Measurements from ENCODE around the gene PRKRIP1.
"Not testable (repeated sequence)": the region's sequence is repeated elsewhere in the genome, so short reads cannot be mapped to it uniquely, and the experiment has no call there.

PRKRIP1 gene

DNA sequence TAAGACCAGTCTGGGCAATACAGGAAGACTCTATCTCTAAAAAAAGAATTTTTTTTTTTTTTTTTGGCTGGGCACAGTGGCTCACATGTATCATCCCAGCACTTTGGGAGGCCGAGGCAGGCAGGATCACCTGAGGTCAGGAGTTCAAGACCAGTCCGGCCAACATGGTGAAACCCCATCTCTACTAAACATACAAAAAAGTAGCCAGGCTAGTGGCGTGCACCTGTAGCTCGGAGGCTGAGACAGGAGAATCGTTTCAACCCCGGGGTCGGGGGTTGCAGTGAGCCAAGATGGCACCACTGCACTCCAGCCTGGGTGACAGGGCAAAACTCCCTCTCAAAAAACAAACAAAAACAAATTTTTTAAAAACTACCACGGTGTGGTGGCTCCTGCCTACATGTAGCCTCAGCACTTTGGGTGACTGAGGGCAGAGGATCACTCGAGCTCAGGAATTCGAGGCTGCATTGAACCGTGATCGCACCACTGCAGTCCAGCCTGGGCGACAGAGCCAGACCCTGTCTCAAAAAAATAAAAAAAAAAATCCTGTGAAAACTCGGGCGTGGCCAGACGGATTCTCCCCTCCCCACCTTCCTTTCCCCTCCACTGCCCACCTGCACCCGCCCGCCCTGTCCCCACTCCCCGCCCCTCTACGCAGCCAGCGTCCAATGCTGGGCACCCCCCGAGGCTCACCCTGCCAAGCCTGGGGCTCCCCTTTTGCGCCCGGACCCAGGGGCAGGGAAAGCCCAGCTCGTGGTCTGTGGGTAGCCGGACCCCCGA is 36.5 kb downstream of the PRKRIP1 start:
- DNase-seq = peak; percentile 55

DNA sequence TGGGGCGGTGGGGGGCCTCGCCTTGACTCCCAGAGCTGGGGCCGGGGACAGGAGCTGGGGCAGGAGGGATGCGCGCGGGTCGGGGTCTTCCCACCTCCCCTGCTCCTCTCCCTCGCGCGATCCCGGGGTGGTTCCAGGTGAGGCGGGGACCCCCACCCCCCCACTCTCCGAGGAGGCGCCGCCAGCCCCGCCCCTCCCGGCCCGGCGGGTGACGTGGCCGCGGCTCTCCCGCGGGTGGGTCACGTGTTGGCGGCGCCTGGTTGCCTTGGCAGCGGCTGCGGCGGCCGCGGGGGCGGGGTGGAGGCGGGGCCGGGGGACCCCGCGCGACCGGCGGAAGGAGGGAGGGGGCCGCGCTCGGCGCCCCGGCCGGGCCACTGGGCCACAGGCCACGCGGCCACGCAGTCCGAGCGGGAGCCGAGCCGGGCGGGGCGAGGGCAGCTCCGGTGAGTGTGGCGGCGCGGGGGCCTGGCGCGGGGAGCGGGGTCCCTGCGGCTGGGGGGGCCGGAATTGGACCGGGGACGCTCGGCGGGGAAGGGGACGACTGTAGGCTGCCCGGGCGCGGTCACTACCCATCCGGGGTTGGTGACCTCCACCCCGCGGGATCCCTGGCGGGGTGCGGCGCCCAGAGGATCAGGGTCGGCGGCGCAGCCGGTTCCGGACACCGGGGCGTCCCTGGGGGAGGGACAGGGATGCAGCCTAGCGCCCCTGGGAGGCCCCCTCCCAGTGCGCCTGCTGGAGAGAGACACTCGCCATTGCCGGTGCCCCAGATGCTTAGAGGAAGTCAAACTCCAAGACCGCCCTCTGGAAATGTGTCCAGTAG is 37.3 kb downstream of the PRKRIP1 start, which contains the start of gene ORAI2:
TSS of gene ORAI2 (plus strand) at position 357 of the 820 bp plus-strand sequence. CDS start 5,382 bp downstream, outside the sequence.
- DNase-seq = peak; percentile 79

DNA sequence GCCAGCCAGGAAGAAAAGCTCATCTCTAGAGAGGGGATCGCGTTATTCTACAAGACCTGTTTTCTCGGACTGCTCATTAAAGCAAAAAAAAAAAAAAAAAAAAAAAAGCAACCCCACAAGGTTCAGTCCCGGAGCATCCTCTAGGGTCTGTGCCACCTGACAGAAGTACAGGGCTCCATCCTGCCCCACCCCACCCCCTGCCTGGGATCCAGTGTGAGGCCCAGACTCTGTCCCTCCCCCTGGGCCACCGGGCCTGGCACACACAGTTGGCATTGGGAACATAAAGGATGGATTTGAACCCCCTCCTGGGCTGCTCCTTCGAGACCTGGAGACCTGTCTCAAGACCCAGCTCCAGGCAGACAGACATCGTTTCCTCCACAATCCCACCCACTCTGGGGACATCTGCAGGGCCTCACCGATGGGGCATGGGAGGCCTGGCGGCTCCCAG is 37.9 kb downstream of the PRKRIP1 start:
- DNase-seq = no peak

DNA sequence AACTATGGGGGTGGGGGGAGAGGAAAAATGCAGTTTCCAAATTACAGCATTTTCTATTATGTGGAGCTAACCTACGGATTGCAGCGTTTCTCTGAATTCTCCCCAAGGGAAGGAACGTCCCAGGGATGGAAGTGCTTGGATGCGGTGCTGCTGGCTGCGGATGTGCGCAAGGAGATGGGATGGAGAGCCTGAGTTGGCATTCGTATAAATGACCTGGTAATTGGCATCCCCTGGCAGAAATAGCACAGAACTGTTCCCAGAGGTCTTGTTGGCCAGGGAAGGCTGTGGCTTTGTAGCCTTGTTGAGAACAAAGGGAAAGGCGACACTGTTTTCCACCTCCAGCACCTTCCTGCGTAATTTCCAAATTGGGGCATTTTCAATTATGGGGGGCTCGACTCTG is 40.0 kb downstream of the PRKRIP1 start:
- DNase-seq = no peak

DNA sequence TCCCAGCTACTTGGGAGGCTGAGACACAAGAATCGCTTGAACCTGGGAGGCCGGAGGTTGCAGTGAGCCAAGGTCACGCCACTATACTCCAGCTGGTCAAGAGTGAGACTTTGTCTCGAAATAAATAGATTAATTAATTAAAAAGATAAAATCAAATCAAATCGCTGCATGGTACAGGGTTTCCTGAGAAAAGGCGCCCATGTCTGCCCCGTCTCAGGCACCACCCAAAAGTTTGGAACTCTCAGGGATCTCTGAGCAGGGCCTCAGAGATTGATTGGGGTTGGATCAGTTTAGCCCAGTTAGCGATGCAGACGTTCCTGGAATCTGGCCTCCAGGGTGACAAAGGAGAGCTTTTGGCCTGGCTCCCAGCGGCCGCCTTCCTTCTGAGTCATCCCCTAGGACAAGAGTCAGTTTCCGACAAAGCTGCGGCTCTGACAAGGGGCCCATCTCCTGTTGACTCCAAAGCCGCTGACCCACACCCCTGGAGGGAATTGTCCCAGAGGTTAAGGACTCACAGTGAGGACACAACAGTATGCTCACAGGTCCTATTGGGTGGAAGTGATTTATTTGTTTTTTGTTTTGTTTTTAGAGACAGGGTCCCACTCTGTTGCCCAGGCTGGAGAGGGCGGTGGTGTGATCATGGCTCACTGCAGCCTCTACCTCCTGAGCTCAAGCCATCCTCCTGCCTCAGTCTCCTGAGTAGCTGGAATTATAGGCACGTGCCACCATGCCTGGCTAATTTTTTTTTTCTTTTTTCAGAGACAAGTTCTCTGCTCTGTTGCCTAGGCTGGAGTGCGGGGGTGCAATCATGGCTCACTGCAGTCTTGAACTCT is 44.0 kb downstream of the PRKRIP1 start:
- DNase-seq = no peak

DNA sequence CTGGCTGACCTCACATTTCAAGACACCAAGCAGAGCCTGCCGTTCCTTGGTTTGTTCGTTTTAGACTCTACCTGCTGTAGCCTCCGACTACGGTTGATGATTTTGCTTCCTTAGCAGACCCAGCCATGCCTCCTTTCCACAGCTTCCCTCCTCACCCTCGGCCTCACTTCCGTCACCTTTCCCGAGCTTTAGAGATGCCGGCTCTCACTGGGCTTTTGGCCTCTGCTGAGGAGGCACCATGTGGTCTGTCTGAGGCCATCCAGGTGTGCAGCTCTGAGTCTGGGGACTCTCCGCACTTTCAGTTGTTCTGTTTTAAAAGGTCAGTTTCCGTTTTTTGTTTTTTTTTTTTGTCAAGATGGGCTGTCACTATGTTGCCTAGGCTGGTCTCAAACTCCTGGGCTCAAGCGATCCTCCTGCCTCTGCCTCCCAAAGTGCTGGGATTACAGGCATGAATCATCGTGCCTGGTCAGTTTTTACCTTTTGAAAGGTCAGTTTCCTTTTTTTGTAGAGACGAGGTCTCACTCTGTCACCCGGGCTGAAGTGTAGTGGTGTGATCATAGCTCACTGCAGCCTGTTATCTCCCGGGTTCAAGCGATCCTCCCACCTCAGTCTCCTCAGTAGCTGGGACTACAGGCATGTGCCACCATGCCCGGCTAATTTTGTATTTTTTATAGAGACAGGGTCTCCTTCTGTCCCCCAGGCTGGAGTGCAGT is 49.0 kb downstream of the PRKRIP1 start:
- DNase-seq = no peak

DNA sequence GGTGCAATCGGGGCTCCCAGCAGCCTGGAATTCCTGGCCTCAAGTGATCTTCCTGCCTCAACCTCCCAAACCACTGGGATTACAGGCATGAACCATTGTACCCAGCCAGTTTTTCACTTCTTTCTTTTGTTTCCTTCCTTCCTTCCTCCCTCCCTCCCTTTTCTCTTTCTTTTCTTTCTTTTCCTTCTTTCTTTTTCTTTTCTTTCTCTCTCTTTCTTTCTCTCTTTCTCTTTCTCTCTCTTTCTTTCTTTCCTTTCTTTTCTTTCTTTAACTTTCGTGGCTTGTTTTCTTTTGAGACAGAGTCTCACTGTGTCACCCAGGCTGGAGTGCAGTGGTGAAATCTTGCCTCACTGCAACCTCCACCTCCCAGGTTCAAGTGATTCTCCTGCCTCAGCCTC is 49.5 kb downstream of the PRKRIP1 start:
- no peak for DNase-seq

DNA sequence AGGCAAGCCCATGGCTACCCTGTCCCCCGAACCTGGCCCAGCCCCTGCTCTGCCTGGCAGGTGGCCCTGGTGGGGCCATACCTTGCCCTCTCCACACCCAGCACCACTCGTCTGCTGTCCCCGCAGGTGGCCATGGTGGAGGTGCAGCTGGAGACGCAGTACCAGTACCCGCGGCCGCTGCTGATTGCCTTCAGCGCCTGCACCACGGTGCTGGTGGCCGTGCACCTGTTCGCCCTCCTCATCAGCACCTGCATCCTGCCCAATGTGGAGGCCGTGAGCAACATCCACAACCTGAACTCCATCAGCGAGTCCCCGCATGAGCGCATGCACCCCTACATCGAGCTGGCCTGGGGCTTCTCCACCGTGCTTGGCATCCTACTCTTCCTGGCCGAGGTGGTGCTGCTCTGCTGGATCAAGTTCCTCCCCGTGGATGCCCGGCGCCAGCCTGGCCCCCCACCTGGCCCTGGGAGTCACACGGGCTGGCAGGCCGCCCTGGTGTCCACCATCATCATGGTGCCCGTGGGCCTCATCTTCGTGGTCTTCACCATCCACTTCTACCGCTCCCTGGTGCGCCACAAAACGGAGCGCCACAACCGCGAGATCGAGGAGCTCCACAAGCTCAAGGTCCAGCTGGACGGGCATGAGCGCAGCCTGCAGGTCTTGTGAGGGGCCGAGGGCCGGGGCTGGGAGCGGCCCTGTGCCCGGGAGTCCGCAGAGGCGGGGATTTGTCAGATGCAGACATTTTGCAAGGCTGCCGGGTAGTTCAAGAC is 50.4 kb downstream of the PRKRIP1 start:
- DNase-seq = no peak

DNA sequence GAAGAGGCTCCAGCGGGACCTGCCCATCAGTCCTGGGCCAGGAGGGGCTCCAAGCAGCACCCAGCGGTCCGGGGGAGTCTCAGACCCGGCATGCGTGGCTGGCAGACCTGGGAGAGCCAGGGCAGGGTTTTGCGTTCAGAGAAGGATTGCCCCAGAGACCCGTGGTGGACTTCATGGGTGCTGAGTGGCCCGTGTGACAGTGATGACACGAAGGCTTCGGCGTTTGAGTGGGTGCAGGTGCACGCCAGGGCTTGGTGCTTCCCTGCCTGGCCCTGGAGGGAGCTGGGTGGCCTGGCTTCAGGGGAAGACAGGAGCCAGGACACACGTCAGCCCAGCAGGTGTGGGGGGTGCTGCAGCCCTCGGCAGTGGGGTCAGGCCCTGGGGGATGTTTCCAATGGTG is 51.1 kb downstream of the PRKRIP1 start:
- DNase-seq = no peak

DNA sequence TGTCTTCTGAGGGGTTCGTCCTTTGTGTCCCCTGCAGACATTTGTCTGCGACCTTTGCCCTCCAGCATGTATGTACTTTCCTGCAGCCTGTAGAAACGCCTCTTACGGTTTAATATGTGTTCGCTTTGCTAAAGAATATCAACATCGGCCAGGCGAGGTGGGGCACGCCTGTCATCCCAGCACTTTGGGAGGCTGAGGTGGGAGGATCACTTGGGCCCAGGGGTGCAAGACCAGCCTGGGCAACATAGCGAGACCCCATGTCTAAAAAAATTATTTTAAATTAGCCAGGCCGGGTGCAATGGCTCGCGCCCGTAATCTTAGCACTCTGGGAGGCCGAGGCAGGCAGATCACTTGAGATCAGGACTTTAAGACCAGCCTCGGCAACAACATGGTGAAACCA is 53.0 kb downstream of the PRKRIP1 start:
- DNase-seq = no peak

DNA sequence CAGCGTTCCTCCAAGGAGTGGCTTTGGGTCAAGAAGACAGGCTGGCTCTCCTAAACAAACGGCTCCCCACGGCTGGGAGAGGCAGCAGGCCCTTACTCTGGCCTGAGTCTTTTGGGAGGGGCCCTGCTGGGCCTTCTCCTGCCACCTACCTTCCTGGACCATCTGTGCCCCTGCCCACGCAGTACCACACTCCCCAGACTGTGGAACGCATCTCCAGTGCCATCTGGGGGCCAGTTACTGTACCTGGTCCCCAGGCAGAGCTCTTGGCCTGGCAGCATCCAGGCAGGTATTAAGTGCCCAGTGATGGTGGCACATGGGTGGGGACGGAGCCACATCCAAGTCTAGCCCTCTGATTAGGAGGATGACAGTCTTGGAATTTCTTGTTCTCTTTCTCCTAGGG is 54.1 kb downstream of the PRKRIP1 start:
- DNase-seq = no peak

DNA sequence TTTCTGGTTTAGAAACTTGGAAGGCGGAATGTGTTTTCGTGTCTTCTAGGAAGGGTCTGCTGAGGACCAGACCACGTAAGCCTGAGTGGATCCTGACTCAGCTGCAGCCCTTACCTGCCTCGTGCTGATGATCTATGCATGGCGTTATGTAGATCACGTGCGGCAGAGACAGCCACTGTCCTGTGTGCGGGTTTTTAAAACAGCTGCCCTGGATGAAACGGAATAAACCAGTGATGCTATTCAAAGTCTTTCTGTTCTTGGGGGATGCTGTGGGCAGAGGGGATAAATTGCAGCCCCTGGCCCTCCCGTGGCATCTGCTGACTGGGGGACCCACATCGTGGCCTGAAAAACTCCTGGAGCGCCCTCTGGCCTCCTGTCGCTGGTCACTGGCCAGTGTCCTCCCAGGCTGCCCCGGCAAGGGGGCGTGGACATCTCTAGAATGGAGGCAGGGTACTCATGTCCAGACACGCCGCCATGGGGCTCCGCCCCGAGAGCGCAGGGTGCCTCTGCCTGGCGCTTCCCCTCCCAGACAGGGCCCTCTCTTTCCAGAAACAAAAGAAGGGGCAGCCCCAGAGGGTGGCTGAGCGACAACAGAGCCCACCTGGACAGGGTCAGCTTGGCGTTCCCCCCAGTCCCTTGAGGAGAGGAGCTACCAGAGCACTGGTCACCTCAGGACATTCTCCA is 55.4 kb downstream of the PRKRIP1 start:
- peak; percentile 96 for DNase-seq

DNA sequence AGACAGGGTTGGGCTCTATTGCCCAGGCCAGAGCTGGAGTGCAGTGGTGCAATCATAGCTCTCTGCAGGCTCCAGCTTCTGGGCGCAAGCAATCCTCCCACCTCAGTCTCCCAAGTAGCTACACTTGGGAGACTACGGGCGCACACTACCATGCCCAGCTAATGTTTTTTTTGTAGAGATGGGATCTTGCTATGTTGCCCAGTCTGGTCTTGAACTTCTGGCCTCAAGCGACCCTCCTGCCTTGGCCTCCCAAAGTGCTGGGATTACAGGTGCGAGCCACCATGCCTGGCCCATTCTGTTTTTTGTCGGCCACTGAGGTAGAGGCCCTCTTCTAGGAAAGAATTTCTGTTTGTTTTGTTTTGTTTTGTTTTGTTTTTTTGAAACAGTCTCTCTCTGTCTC is 56.3 kb downstream of the PRKRIP1 start:
- DNase-seq = no peak

DNA sequence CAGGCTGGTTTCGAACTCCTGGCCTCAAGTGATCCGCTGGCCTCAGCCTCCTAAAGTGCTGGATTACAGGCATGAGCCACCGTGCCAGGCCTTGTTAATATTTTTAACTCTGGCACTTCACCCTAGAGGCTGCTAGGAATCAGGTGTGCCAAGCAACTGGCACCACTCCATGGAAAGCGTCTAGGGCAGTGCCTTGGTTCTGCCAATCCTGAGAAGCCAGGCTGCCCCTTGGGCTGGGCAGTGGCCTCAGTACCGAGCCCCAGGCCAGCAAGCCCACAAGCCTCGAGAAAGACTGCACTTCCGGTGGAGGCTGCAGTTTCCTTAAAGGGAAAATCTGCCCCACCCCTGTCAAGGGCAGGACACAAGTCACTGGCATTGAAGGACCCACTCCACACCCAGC is 57.2 kb downstream of the PRKRIP1 start:
- DNase-seq = no peak

DNA sequence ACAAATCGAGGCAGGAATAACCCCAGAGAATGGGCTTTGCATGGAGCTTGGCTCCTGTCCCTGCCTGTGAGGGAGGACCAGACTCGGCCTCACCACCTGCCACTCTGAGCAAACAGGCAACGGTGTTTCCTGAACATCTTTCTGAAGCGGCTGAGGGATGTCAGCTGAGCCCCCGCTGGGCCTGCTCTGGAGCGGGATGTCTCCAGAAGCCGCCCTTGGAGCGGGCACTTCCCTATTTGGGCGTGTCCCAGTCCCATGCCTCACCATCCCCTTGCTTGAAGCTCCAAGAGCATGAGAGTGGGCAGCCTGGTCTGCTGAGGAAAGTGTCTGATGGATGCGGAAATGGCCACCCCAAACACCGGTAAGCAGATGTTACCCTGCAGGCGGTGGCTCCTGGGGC is 58.3 kb downstream of the PRKRIP1 start:
- peak; percentile 66 for DNase-seq

DNA sequence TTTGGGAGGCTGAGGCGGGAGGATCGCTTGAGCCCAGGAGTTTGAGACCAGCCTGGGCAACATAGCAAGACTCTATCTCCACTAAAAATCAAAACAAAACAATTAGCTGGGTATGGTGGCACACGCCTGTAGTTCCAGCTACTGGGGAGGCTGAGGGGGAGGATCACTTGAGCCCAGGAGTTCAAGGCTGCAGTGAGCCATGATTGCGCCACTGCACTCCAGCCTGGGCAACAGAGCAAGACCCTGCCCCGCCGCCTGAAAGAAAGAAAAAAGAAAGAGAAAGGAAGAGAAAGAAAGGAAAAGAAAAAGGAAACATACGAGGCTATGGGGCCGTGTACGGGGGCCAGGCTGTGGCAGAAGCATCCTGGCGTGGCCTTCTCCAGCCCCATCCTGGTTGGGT is 58.8 kb downstream of the PRKRIP1 start:
- DNase-seq = not testable (repeated sequence)

DNA sequence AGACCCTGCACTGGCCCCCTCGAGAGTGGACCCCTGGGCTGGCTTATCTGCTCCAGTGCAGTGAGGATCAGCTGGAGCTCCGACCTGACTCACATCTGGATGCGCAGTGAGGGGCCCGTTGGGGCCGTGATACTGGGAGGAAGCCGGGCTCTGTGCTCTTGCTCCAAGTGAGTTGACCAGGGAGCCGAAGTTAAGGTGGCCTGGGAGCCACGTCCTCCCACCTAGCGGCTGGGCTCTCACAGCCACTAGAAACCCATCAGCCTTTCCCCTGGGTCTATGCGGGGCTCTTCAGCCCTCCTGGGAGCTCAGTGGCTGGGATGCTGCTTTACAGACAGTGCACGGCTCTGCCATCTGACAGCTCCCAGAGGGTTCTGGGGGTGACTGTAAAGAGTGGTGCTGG is 59.4 kb downstream of the PRKRIP1 start:
- no peak for DNase-seq

DNA sequence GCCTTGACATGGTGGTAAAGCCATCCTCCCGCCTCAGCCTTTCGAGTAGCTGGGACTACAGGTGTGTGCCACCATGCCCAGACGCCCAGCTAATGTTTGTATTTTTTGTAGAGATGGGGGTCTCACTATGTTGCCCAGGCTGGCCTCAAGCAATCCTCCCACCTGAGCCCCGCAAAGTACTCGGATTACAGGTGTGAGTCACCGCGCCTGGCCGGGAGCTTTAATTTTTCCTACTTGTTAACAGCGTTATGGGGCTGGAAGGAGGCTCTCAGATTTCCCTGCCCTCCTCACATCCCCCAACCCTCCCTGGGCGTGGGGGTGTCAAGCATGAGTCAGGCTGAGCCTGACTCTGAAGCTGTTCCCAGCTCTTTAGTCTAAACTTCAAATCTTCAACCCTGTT is 60.2 kb downstream of the PRKRIP1 start:
- DNase-seq = no peak

DNA sequence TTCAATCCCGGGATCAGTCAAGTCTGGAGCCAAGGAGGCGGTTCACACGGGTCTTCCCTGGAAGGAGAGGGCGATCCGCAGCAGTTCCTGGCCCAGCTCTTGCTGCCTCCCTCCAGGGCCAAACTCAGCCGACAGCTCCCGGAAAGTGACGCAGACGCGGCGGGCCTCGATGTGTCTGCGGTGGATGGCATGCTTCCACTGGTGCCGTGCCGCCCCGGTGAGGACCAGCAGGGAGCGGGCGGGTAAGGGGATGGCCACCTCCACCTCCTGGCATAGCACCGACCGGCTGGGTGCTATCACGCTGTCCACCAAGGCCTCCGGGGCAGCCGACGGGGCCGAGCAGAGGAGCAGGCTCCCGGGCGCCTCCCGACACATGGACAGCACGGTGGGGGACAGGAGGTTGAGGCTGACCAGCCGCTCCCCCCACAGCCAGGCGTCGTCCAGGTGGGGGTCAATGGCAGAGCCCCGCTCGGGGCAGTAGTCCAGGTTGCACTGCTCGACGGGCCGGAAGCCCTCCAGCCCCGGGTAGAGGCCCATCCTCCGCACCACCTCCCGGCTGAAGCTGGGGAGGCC is 61.3 kb downstream of the PRKRIP1 start:
- DNase-seq = no peak

DNA sequence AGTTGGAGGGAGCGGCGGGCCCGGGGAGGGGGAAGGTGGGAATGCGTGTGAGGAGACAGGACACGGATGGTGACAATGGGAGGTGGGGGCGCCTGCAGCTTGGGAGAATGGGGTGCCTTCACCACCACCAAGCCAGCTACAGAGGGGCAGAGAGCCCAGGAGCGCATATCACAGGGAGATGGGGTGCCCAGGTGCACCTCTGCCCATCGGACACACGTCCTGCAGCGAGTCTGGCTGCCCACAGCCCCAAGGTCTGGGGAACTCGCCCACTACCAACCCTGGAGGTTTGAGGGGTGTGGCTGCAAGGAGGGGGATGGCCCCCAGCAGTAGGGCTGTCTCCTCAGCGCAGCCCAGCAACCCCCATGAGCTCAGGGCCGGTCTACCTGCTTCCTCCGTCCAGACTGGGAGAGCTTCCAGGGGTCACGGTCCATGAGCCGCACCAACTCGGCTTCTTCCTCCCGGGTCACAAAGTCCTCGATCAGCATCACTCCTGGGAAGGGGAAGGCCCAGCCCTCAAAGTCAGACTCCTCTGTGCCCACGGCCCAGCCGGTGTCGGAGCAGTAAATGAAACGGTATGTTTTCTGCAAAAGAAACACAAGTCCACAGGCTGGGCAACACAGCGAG is 63.2 kb downstream of the PRKRIP1 start:
- no peak for DNase-seq

Measured in NCI-H146 (cell line).